Colonic mucosa (tissue), 4 donors: Measurements from ENCODE around the gene RCN1. TPM values are rescaled to one million over a fixed set of nuclear protein-coding genes. Genes with fewer than 3 reads are reported as not detected.

Experiments used
- DNase-seq: peaks from one replicate; pipeline ENCODE4 v3.0.0-alpha.2; 2020
- H3K27ac ChIP-seq: fragments of 200-600 bp; one replicate; pipeline ENCODE4 v1.8.0; 2021
- H3K27me3 ChIP-seq: fragments of 200-600 bp; one replicate; pipeline ENCODE4 v1.8.0; 2021
- H3K36me3 ChIP-seq: fragments of 200-600 bp; one replicate; pipeline ENCODE4 v1.8.0; 2021
- H3K4me1 ChIP-seq: fragments of 200-600 bp; one replicate; pipeline ENCODE4 v1.8.0; 2021; ENCODE audit warnings: mild to moderate bottlenecking
- H3K4me3 ChIP-seq: fragments of 200-600 bp; one replicate; pipeline ENCODE4 v1.8.0; 2021
- H3K9ac ChIP-seq, 2 donors: one replicate each; pipeline ENCODE4 v1.7.0; 2013; ENCODE audit warnings: control low read depth in 2 of 2, low read depth in 2 of 2, low read length in 2 of 2
- H3K9me3 ChIP-seq: fragments of 200-600 bp; one replicate; pipeline ENCODE4 v1.8.0; 2021
- intact Hi-C: fragments of 100-400 bp; cut with DNase I; formaldehyde crosslinking; loops from one replicate; pipeline ENCODE4 v1.14.1; 2022
- total RNA-seq, 2 donors: library from RNA; stranded (reverse); fragmentation: NEBNext Ultra II Directional in 1 of 2; extraction: Animal tissue kit (Norgen Biotek cat#: 25700) in 1 of 2; gene quantifications; one replicate each; pipeline ENCODE4 v1.2.1, GENCODE V29; 2021
- TF ChIP-seq, protein P1 (sequence below): fragments of 200-600 bp; IDR thresholded peaks from one replicate; pipeline ENCODE4 v1.8.0; 2022; ENCODE audit warnings: antibody characterized with exemption, mild to moderate bottlenecking
- donor health status: healthy.
- donor health status: DM: no; HTN: no; CAD: no.
- donor health status: DM: no; HTN: no; CAD: no.

The RCN1 gene
- total RNA-seq, 2 donors from 2014 or later, result 51.0 to 52.7 TPM

DNA sequence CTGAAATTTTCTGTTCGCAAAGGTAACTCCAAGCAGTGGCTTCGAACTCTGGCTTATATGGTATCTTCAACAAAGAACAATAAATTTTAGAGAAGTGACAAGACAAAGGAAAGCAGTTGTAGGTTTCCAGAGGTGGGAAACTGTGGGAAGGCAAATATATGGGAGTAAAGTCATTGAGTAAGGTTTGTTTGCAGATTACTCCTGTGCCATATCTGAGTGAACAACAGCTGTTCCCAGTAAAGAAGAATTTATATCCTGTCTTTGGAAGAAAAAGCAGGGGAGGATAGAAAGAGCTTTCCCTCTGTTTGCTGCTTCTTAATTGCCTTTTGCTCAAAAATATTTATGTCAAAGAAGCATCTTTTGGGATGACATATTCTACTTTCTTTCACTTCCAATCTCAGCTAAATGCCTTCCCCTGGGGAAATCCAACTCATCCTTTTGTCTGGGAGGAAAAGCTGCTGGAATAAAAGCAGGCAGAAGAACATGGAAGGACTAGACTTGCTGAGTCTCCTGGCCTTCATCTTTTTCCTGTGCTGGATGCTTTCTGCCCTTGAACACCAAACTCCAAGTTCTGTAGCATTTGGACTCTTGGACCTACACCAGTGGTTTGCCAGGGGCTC, 10.4 kb upstream of the RCN1 start:
- no peaks in the 10 kb centered on the region for H3K36me3 ChIP-seq
- no peaks in the 10 kb centered on the region for H3K9me3 ChIP-seq
- TF ChIP-seq, protein P1, sequence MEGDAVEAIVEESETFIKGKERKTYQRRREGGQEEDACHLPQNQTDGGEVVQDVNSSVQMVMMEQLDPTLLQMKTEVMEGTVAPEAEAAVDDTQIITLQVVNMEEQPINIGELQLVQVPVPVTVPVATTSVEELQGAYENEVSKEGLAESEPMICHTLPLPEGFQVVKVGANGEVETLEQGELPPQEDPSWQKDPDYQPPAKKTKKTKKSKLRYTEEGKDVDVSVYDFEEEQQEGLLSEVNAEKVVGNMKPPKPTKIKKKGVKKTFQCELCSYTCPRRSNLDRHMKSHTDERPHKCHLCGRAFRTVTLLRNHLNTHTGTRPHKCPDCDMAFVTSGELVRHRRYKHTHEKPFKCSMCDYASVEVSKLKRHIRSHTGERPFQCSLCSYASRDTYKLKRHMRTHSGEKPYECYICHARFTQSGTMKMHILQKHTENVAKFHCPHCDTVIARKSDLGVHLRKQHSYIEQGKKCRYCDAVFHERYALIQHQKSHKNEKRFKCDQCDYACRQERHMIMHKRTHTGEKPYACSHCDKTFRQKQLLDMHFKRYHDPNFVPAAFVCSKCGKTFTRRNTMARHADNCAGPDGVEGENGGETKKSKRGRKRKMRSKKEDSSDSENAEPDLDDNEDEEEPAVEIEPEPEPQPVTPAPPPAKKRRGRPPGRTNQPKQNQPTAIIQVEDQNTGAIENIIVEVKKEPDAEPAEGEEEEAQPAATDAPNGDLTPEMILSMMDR, result no peak
- no peak for DNase-seq
- H3K9ac ChIP-seq, result no peak overlapping the region
- no peak overlapping the region for H3K27ac ChIP-seq
- H3K27me3 ChIP-seq, result no peaks in the 10 kb centered on the region
- intact Hi-C loops, result no loop called here
- no peak overlapping the region for H3K4me3 ChIP-seq
- H3K4me1 ChIP-seq, result no peaks in the 10 kb centered on the region

DNA sequence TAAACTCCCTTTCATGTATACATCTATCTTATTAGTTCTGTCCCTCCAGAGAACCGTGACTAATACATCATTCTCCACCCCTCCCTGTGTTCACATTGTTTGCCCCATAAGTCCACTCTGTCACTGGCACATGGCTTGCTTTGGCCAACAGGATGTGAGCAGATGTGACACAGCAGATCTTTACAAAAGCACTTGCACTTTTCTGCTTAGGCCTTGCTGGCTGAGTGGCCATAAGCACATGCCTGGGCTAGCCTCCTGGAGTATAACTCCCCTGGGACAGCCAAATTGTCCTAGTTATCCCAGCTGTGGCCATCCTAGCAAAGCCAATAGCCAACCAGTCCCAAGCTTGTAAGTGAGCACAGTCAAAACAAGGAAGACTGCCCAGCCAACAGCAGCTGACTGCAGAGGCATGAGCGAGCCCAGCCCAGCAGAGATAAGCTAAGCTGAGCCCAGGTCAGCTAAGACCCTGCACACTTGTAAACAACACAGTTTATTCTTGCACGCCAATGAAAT, 9.7 kb upstream of the RCN1 start:
- Histone ChIP-seq H3K27ac (no peak overlapping the region), H3K27me3 (no peaks in the 10 kb centered on the region), H3K9me3 (no peaks in the 10 kb centered on the region), H3K4me1 (no peaks in the 10 kb centered on the region), H3K9ac (no peak overlapping the region), H3K36me3 (no peaks in the 10 kb centered on the region), H3K4me3 (no peak overlapping the region)
- no peak for DNase-seq
- intact Hi-C loops, result no loop called here
- TF ChIP-seq, protein P1, result no peak

DNA sequence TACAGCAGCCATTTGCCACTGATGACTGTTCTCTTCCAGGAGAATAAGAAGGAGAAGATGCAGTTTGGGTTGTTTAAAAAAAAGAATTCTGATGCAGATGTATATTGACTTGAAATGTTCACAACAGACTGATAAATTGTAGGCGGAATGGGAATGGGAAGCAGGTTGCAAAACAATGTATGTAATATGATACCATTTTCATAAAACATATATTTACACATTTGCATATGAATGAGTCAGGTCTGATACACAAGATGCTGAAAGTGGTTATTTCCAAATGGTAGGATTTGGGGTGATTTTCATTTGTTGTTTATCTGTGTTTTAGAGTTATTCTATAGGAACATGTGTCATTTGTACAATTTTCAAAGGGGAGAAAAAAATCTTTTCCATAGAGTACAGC, 9.0 kb upstream of the RCN1 start:
- TF ChIP-seq, protein P1, result no peak
- intact Hi-C loops, result no loop called here

DNA sequence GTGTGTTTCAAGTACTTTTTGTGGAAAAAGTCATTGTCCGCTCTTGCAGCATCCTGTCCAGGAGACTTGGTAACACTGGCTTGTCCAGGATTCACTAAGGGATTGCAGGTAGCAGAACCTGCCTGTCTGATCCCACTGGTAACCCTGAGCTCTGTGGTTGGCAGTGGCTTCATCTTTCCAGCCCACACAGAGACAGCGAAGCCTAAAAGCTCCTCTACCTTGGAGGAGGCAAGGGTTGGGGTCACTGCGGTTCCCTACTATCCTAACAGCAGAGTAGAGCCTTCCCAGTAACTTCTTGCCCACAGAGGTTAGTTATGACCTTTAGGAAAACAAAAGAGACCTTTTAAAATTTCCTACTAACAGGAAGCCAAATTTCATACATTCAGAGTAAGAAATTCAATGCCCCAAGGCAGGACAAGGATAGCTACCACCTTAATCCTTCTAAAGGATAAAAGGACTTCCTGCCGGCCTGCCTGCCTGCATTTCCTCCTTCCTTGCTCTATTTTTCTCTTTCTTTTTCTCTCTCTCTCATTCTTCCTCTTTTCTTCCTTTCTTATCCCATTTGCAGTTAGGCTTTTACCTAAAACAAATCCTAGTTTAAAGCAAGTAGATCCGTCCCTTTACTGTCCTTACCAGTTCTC, 8.4 kb upstream of the RCN1 start:
- Histone ChIP-seq H3K4me3 (no peak overlapping the region), H3K4me1 (no peaks in the 10 kb centered on the region), H3K36me3 (no peaks in the 10 kb centered on the region), H3K27ac (no peak overlapping the region), H3K9me3 (no peaks in the 10 kb centered on the region), H3K27me3 (no peaks in the 10 kb centered on the region), H3K9ac (no peak overlapping the region)
- TF ChIP-seq, protein P1, result no peak
- no peak for DNase-seq
- intact Hi-C loops, result no loop called here

More for the DNA sequence above, 9.0 kb upstream of the RCN1 start:
- no peaks in the 10 kb centered on the region for H3K36me3 ChIP-seq
- H3K27ac ChIP-seq, result no peak overlapping the region
- H3K4me3 ChIP-seq, result no peak overlapping the region
- H3K4me1 ChIP-seq, result no peaks in the 10 kb centered on the region
- no peaks in the 10 kb centered on the region for H3K27me3 ChIP-seq
- DNase-seq, result no peak
- no peaks in the 10 kb centered on the region for H3K9me3 ChIP-seq
- no peak overlapping the region for H3K9ac ChIP-seq

DNA sequence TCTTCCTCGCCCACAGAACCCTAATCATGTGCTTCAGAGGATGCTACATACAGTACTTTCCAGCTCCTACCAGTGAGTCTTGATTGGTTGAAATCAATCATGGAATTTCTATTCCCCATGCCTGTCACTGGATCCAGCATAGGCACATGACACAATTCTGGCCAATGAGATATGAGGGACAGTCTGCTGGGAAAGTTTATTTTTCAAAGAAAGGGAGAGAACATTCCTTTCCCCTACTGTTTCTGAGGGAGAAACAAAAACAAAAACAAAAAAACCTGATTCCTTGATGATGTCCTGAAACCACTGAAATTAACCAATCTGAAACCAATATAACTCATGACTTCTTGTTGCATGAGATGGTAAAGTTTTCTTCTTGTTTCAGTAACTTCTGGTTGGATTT, 3.3 kb upstream of the RCN1 start:
- no peak overlapping the region for H3K27ac ChIP-seq
- intact Hi-C loops, result no loop called here

More for the DNA sequence above, 3.3 kb upstream of the RCN1 start:
- peaks cover 7% of the 10 kb centered on the region for H3K4me1 ChIP-seq
- DNase-seq, result no peak
- no peak overlapping the region for H3K9ac ChIP-seq
- TF ChIP-seq, protein P1, result no peak
- no peak overlapping the region for H3K4me3 ChIP-seq
- H3K9me3 ChIP-seq, result no peaks in the 10 kb centered on the region
- H3K36me3 ChIP-seq, result no peaks in the 10 kb centered on the region
- H3K27me3 ChIP-seq, result no peaks in the 10 kb centered on the region
